HepG2 (cell line): ENCODE measurements around the gene ARSB. TPM values are rescaled to one million over a fixed set of nuclear protein-coding genes. Genes with fewer than 3 reads are reported as not detected.
A peak's percentile ranks its signal among the peaks of the same experiment; 100 is the strongest.

Experiments
- CBFB ChIP-seq: sonication (generic); formaldehyde crosslinking; IDR thresholded peaks from 2 replicates; pipeline ENCODE4 v1.4.0; 2020; ENCODE audit warnings: missing genetic modification reagents
- JARID2 ChIP-seq: sonication (generic); formaldehyde crosslinking; IDR thresholded peaks from 2 replicates; pipeline ENCODE4 v1.8.1; 2023; ENCODE audit warnings: missing genetic modification reagents, inconsistent platforms; ENCODE audit not compliant: insufficient replicate concordance
- MXI1 ChIP-seq: IDR thresholded peaks from 3 replicates; pipeline ENCODE4 v1.6.1; 2012; ENCODE audit warnings: low read depth, low read length, inconsistent platforms, borderline replicate concordance
- NFYB ChIP-seq: sonication (generic); formaldehyde crosslinking; IDR thresholded peaks from 2 replicates; pipeline ENCODE4 v1.4.0; 2020; ENCODE audit warnings: missing genetic modification reagents
- NRL ChIP-seq: sonication (generic); formaldehyde crosslinking; IDR thresholded peaks from 2 replicates; pipeline ENCODE4 v1.5.0; 2020; ENCODE audit warnings: missing genetic modification reagents, mild to moderate bottlenecking, moderate library complexity, borderline replicate concordance
- SAFB2 ChIP-seq: sonication (generic); formaldehyde crosslinking; IDR thresholded peaks from 2 replicates; pipeline ENCODE4 v1.5.1; 2020; ENCODE audit warnings: missing genetic modification reagents, low read depth, mild to moderate bottlenecking, borderline replicate concordance
- ZFAT ChIP-seq: sonication (generic); formaldehyde crosslinking; conservative IDR thresholded peaks from 2 replicates; pipeline ENCODE4 v1.8.1; 2023; ENCODE audit warnings: missing genetic modification reagents, inconsistent platforms
- ZFP62 ChIP-seq: sonication (generic); formaldehyde crosslinking; IDR thresholded peaks from 2 replicates; pipeline ENCODE4 v1.4.0; 2020; ENCODE audit warnings: missing genetic modification reagents
- ZKSCAN1 ChIP-seq: fragments of 150-350 bp; IDR thresholded peaks from 2 replicates; pipeline ENCODE4 v1.6.1; 2014; ENCODE audit warnings: low read length
- ZNF34 ChIP-seq: sonication (generic); formaldehyde crosslinking; IDR thresholded peaks from 2 replicates; pipeline ENCODE4 v1.4.0; 2020; ENCODE audit warnings: mild to moderate bottlenecking, missing genetic modification reagents, borderline replicate concordance
- ZNF816 ChIP-seq: sonication (generic); formaldehyde crosslinking; IDR thresholded peaks from 2 replicates; pipeline ENCODE4 v1.8.0; 2022; ENCODE audit warnings: missing genetic modification reagents, mild to moderate bottlenecking, borderline replicate concordance
- polyA plus RNA-seq, 8 experiments: library from polyadenylated mRNA; depleted of rRNA in 3 of 8; stranded (reverse) in 7 of 8; unstranded in 1 of 8; fragments of >200 nt; fragmentation: Illumina TruSeq in 4 of 8; extraction: Trizol in 4 of 8; gene quantifications; 2 replicates each; pipeline versions ENCODE4 v1.2.1 to v1.2.3, GENCODE V29; 2011 to 2016; ENCODE audit warnings: low read depth in 4 of 8, missing spikeins in 1 of 8, mixed read lengths in 1 of 8; ENCODE audit not compliant: insufficient read depth in 1 of 8
- total RNA-seq, 5 experiments: library from RNA; depleted of rRNA; stranded (reverse); fragments of >200 nt; fragmentation: Illumina TruSeq; extraction: Trizol; gene quantifications; 2 replicates each; pipeline ENCODE4 v1.2.3, GENCODE V29; 2016; ENCODE audit warnings: low read depth in 1 of 5
- TF ChIP-seq, protein P1 (sequence below): IDR thresholded peaks from 2 replicates; pipeline ENCODE4 v1.6.1; 2016; ENCODE audit warnings: mild to moderate bottlenecking, missing biosample characterization, missing genetic modification reagents
- TF ChIP-seq, protein P2 (sequence below): sonication (generic); formaldehyde crosslinking; IDR thresholded peaks from 2 replicates; pipeline ENCODE4 v1.4.0; 2020; ENCODE audit warnings: missing genetic modification reagents, borderline replicate concordance
- TF ChIP-seq, protein P3 (sequence below): sonication (generic); formaldehyde crosslinking; IDR thresholded peaks from 2 replicates; pipeline ENCODE4 v1.4.0; 2020; ENCODE audit warnings: missing genetic modification reagents, borderline replicate concordance
- TF ChIP-seq, protein P4 (sequence below): sonication (generic); formaldehyde crosslinking; IDR thresholded peaks from 2 replicates; pipeline ENCODE4 v1.5.1; 2020; ENCODE audit warnings: mild to moderate bottlenecking, missing genetic modification reagents, moderate library complexity

Gene ARSB
- total and polyA plus RNA-seq, 2 of the 13 experiments (the other 11 are each of a cell fraction or from before 2014, with no cell fraction given) = 52.6 to 66.4 TPM

DNA sequence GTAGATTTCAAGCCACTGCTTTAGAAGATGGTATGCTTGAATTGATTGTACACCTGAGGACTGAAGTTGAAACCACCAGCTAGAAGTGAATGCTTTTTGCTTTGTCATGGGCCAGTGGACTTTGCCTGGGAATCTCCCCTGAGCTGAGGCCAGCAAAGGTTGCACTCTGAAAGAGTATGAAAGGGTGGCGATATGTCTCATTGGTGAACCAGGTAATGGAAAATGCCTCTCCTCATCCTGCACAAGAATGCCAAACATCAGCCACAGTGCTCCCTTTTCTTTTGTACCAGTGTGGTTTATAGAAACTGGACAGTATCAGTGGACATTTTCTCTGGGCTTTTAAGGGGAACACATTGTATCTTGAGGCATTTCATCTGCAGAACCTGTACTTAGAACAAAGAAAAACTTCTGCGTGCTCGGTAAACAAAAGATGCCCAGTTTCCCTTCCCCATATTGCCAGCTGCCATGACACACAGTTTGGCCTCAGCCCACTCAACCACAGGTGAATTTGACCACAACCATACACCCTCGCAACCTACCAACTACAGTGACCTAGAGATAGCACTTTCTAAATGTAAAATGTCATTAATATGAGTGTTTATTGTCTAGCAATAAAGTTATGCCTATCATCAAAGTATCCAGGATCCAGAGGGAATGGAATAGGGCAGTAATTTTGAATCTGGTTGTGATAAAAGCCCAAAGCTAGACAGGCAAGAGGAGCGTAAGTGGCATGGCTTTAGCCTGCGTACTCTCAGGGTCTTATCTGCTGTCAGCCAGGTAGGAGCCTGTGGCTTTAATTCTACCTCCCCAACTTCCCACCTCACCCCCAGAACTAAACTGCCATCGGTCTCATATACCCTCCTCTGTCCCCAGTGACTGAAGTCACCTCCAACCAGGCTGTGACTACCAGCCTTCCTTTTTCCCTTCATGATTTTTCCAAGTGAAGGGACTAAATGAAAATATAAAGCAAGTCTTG lies 257.0 kb downstream of the ARSB start (continued):
- TF ChIP-seq ZNF34 (CRISPR knock-in tag) (no peak), ZFAT (CRISPR knock-in tag) (no peak), NFYB (CRISPR knock-in tag) (no peak), ZFP62 (CRISPR knock-in tag) (no peak), MXI1 (peak; percentile 27; the same call in 1 of the 3 replicates), NRL (CRISPR knock-in tag) (no peak), ZKSCAN1 (no peak), CBFB (no peak), SAFB2 (CRISPR knock-in tag) (no peak), ZNF816 (no peak), JARID2 (CRISPR knock-in tag) (no peak)
- TF ChIP-seq, protein P1, sequence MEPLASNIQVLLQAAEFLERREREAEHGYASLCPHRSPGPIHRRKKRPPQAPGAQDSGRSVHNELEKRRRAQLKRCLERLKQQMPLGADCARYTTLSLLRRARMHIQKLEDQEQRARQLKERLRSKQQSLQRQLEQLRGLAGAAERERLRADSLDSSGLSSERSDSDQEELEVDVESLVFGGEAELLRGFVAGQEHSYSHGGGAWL = no peak
- TF ChIP-seq, protein P2, sequence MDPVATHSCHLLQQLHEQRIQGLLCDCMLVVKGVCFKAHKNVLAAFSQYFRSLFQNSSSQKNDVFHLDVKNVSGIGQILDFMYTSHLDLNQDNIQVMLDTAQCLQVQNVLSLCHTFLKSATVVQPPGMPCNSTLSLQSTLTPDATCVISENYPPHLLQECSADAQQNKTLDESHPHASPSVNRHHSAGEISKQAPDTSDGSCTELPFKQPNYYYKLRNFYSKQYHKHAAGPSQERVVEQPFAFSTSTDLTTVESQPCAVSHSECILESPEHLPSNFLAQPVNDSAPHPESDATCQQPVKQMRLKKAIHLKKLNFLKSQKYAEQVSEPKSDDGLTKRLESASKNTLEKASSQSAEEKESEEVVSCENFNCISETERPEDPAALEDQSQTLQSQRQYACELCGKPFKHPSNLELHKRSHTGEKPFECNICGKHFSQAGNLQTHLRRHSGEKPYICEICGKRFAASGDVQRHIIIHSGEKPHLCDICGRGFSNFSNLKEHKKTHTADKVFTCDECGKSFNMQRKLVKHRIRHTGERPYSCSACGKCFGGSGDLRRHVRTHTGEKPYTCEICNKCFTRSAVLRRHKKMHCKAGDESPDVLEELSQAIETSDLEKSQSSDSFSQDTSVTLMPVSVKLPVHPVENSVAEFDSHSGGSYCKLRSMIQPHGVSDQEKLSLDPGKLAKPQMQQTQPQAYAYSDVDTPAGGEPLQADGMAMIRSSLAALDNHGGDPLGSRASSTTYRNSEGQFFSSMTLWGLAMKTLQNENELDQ (CRISPR knock-in tag) = no peak
- TF ChIP-seq, protein P3, sequence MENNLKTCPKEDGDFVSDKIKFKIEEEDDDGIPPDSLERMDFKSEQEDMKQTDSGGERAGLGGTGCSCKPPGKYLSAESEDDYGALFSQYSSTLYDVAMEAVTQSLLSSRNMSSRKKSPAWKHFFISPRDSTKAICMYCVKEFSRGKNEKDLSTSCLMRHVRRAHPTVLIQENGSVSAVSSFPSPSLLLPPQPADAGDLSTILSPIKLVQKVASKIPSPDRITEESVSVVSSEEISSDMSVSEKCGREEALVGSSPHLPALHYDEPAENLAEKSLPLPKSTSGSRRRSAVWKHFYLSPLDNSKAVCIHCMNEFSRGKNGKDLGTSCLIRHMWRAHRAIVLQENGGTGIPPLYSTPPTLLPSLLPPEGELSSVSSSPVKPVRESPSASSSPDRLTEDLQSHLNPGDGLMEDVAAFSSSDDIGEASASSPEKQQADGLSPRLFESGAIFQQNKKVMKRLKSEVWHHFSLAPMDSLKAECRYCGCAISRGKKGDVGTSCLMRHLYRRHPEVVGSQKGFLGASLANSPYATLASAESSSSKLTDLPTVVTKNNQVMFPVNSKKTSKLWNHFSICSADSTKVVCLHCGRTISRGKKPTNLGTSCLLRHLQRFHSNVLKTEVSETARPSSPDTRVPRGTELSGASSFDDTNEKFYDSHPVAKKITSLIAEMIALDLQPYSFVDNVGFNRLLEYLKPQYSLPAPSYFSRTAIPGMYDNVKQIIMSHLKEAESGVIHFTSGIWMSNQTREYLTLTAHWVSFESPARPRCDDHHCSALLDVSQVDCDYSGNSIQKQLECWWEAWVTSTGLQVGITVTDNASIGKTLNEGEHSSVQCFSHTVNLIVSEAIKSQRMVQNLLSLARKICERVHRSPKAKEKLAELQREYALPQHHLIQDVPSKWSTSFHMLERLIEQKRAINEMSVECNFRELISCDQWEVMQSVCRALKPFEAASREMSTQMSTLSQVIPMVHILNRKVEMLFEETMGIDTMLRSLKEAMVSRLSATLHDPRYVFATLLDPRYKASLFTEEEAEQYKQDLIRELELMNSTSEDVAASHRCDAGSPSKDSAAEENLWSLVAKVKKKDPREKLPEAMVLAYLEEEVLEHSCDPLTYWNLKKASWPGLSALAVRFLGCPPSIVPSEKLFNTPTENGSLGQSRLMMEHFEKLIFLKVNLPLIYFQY (CRISPR knock-in tag) = no peak
- TF ChIP-seq, protein P4, sequence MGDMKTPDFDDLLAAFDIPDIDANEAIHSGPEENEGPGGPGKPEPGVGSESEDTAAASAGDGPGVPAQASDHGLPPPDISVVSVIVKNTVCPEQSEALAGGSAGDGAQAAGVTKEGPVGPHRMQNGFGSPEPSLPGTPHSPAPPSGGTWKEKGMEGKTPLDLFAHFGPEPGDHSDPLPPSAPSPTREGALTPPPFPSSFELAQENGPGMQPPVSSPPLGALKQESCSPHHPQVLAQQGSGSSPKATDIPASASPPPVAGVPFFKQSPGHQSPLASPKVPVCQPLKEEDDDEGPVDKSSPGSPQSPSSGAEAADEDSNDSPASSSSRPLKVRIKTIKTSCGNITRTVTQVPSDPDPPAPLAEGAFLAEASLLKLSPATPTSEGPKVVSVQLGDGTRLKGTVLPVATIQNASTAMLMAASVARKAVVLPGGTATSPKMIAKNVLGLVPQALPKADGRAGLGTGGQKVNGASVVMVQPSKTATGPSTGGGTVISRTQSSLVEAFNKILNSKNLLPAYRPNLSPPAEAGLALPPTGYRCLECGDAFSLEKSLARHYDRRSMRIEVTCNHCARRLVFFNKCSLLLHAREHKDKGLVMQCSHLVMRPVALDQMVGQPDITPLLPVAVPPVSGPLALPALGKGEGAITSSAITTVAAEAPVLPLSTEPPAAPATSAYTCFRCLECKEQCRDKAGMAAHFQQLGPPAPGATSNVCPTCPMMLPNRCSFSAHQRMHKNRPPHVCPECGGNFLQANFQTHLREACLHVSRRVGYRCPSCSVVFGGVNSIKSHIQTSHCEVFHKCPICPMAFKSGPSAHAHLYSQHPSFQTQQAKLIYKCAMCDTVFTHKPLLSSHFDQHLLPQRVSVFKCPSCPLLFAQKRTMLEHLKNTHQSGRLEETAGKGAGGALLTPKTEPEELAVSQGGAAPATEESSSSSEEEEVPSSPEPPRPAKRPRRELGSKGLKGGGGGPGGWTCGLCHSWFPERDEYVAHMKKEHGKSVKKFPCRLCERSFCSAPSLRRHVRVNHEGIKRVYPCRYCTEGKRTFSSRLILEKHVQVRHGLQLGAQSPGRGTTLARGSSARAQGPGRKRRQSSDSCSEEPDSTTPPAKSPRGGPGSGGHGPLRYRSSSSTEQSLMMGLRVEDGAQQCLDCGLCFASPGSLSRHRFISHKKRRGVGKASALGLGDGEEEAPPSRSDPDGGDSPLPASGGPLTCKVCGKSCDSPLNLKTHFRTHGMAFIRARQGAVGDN = no peak
